ENCODE measurements around the gene SFT2D1.
"Not testable (repeated sequence)": the region's sequence is repeated elsewhere in the genome, so short reads cannot be mapped to it uniquely, and the experiment has no call there.

SFT2D1 gene

DNA sequence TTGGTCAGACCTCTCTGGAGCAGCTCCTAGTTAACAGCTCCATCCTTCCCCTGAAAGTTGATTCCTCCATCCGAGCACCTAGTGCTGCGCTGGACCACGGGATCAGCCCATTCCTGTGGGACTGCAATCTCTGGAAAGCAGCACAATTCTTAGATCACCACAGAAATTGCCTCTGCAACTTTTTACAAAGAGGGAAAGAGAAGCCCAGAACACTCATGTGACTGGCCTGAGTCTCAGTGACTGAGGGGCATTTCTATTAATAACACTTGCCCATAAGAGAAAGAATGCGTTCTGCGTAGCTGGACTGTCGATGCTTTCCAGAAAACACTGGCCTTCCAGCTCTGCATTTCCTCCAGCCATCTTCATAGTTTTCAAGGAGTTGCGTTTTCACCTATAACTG lies 22.1 kb upstream of the SFT2D1 start:
- DNase-seq (ENCODE audit: low read depth in 4 of 4, low spot score in 1 of 4) = no peak

DNA sequence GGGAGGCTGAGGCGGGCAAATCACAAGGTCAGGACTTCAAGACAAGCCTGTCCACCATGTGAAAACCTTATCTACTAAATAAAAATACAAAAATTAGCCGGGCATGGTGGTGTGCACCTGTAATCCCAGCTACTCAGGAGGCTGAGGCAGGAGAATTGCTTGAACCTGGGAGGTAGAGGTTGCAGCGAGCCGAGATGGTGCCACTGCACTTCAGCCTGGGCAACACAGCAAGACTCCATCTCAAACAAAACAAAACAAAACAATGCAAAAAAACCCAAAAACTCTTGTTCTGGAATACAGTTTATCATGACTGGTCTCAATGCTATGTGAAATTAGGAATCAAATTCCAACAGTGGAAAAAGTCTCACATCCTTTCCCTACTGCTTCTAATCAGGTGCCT lies 20.1 kb upstream of the SFT2D1 start:
- DNase-seq (ENCODE audit: low read depth in 4 of 4, low spot score in 1 of 4) = not testable (repeated sequence)

GRCh38 chr6:166361077-166361429 lies 18.7 kb upstream of the SFT2D1 start:
- DNase-seq (ENCODE audit: low read depth in 4 of 4, low spot score in 1 of 4) = no peak

GRCh38 chr6:166360243-166361076 lies 18.1 kb upstream of the SFT2D1 start:
- DNase-seq (ENCODE audit: low read depth in 4 of 4, low spot score in 1 of 4) = no peak

DNA sequence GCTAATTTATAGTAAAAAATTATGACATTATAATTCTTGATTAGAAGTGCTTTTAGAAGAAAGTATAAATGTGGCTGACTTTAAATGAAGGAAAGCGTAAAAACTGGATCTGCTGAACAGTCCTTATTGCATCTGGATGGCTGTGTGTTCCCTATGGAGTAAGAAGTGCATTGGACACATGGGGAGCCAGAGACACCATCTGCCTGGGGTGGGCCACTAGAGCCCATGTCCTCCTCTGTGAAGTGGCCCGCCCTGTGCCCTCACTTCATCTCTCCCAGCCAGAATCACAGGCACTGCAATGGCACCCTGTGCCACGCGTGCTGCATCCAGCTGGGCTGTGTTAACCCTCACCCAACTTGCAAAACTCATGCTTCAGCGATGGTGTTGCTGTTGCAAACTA lies 13.2 kb upstream of the SFT2D1 start:
- DNase-seq (ENCODE audit: low read depth in 4 of 4, low spot score in 1 of 4) = no peak

- no peak for DNase-seq (ENCODE audit: low read depth in 4 of 4, low spot score in 1 of 4)
These were observed 12.6 kb upstream of the SFT2D1 start for GRCh38 chr6:166354965-166355364.

GRCh38 chr6:166354143-166354542 lies 11.8 kb upstream of the SFT2D1 start:
- no peak for DNase-seq (ENCODE audit: low read depth in 4 of 4, low spot score in 1 of 4)

DNA sequence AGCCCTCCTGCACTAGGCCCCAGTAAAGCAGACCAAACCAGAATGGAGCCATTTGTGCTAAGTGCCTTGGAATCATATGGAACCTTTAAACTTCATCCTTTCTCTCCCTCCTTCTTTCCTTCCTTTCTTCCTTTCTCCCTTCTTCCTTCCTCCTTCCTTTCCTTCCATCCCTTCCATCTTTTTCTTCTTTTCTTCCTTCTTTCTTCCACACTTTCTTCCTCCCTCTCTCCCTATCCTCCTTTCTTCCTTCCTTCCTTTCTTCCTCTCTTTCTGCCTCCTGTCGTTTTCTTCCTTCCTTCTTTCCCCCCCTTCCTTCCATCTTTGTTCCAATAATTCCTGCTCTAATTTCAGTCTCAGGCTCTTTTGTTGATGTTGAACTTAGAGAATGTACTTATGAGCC lies 11.2 kb upstream of the SFT2D1 start:
- DNase-seq (ENCODE audit: low read depth in 4 of 4, low spot score in 1 of 4) = no peak

DNA sequence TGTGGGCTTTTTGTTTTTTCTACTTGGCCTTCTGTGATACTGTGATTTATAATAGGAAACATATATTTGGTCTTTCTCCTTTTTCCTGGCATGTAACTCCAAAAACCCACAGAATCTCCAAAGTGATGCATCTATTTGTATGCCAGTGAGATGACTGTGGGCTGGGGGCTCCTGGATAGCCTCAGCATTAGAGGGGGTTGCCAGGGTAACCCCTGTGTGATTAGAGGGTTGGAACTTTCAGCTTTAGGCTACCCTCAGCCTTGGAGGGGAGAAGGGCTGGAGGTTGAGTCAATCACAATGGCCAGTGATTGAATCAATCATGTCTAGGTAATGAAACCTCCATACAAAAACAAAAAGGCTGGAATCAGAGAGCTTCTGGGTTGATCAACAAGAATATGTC lies 10.6 kb upstream of the SFT2D1 start:
- DNase-seq (ENCODE audit: low read depth in 4 of 4, low spot score in 1 of 4) = no peak

DNA sequence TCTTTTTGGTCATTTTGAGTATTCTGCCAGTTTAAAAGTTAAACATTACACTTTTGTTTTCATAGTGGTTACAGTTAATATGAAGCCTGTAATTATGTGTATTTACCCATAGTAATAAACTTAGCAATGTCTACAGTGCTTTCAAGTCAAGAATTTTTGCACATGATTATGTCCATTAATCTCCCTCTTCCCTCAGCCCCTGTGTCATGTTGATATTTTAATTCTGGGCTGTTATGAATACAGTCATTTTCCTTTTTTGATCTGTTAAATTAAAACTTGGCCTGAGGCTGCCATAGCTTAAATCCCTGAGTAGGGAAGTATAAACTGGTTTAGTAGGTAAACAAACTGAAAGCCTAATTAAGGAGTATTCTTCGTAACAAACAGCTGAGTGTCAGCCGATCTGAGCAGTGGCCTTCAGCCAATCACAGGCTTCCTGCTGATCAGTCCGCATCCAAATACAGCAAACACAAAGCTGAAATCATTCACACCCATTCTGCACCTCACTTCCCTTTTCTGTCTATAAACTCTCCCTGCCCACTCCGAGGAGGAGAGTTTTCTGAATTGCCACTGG lies 9.5 kb upstream of the SFT2D1 start:
- DNase-seq (ENCODE audit: low read depth in 4 of 4, low spot score in 1 of 4) = no peak

GRCh38 chr6:166348305-166348949 lies 6.1 kb upstream of the SFT2D1 start:
- no peak for DNase-seq (ENCODE audit: low read depth in 4 of 4, low spot score in 1 of 4)

DNA sequence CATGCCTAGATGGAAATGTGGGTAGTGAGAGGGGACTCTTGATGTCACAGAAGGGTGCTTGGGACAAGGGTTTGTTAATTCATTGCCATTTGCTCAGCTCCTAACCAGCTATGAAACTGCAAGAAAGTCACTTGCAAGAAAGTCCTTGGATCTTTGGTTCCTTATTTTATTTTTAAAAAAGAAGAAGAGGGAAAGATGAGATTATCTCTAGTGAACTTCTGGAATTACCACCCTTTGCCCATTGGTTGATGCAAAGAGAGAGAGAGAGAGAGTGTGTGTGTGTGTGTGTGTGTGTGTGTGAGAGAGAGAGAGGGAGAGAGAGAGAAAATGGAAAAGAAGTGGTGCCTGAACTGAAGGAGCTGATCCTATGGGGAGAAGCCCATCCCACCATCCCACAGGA lies 4.6 kb upstream of the SFT2D1 start:
- no peak for DNase-seq (ENCODE audit: low read depth in 4 of 4, low spot score in 1 of 4)

DNA sequence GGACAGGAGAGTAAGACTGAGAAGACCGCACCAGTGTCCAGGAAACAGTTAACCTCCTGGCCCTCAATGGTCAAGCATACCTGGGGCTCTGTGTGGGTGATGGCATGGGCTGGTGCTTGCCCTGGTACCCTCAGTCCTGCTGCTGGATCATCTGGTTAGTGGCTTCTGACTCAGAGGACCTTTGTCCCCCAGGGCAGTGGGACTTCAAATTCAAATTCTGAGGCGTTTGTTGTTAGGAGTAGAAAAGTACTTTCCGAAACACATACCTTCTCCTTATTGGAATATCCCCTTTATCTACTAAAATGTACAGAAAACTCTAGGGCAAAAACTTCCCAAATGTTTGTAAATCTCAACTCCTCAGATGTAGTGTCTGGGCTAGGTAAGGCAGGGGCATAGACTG lies 4.1 kb upstream of the SFT2D1 start:
- no peak for DNase-seq (ENCODE audit: low read depth in 4 of 4, low spot score in 1 of 4)

GRCh38 chr6:166345672-166346071 lies 3.3 kb upstream of the SFT2D1 start:
- not testable (repeated sequence) for DNase-seq (ENCODE audit: low read depth in 4 of 4, low spot score in 1 of 4)

DNA sequence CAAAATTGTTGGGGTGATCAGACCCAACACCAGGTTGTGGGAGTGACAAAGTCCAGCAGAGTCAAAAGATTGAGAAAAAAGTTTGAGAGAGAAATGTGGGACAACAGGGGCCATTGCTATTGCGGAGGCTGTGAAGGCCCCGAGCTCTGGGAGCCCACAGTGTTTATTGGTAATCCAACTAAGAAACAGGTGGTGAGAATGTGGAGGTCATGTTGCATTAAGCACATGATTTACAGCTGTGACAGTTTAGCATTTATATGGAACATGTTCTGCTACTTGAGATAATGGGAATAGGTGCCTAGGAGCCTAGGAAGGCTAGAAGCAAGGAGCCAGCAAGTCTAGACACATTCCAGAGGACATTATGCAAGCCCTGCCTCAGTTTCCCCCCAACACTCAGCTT lies 2.6 kb upstream of the SFT2D1 start:
- not testable (repeated sequence) for DNase-seq (ENCODE audit: low read depth in 4 of 4, low spot score in 1 of 4)

- no peak for DNase-seq (ENCODE audit: low read depth in 4 of 4, low spot score in 1 of 4)
These were observed 1.9 kb upstream of the SFT2D1 start for GRCh38 chr6:166344240-166344639.

- DNase-seq (ENCODE audit: low read depth in 4 of 4, low spot score in 1 of 4) = no peak
These were observed 774 bp upstream of the SFT2D1 start for GRCh38 chr6:166343150-166343487.

DNA sequence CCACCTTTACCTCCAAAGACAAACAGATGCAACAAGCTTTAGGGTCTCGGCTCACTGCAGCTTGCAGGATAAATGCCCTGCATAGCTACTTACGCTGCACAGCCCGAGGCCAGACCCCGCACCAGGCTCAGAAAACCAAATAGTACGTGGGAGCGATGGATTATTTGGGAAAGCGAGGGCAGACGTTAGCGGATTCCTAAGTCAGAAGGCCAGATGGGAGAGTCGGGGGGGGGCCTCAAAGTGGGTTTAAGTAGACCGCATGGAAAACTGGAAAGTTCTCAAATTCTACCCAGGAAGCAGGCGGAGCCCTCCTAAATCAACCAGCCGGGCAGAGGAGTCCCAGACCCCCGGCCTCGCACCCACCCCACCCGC lies 382 bp downstream of the SFT2D1 start:
- no peak for DNase-seq (ENCODE audit: low read depth in 4 of 4, low spot score in 1 of 4)

DNA sequence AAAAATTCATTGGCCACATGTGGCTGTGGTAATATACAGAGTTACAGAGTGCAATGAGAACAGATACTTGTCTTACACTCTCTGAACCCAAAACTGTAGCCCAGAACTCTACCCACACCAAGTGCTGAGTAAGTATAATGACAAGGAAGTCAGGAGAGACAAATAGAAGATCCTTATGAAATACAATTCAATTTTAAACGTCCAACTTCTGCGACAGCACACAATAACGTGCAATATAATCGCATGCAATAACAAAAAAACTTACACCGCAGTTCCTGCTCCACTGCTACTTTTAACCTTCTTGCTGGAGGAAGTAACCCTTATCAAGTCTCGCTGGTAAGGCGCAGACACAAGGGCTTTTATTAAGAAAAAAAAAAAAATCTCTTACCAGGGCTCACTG lies 881 bp downstream of the SFT2D1 start:
- DNase-seq (ENCODE audit: low read depth in 4 of 4, low spot score in 1 of 4) = no peak

GRCh38 chr6:166338854-166339253 lies 3.5 kb downstream of the SFT2D1 start:
- no peak for DNase-seq (ENCODE audit: low read depth in 4 of 4, low spot score in 1 of 4)

- no peak for DNase-seq (ENCODE audit: low read depth in 4 of 4, low spot score in 1 of 4)
These were observed 5.5 kb downstream of the SFT2D1 start for GRCh38 chr6:166336847-166337246.

GRCh38 chr6:166335378-166336302 lies 6.7 kb downstream of the SFT2D1 start:
- no peak for DNase-seq (ENCODE audit: low read depth in 4 of 4, low spot score in 1 of 4)
